HG03354 (cell line): Measurements from ENCODE around the gene RNPEP.
"Not testable (repeated sequence)": the region's sequence is repeated elsewhere in the genome, so short reads cannot be mapped to it uniquely, and the experiment has no call there.

Experiments
- ATAC-seq: cut with Tn5 transposase; IDR thresholded peaks from one replicate; pipeline ENCODE4 v1.9.1; 2021; ENCODE audit warnings: mild to moderate bottlenecking; ENCODE audit not compliant: unreplicated experiment, poor library complexity, severe bottlenecking

RNPEP gene

GRCh38 chr1:202007805-202008489, 25.5 kb downstream of the RNPEP start:
- ATAC-seq = no peak

GRCh38 chr1:202009326-202010179, 27.1 kb downstream of the RNPEP start:
- ATAC-seq = peak; percentile 51

- ATAC-seq = peak; percentile 84
Measured at GRCh38 chr1:202010180-202011015, 27.9 kb downstream of the RNPEP start, which contains the start of gene ELF3. TSS of gene ELF3 (plus strand) at chr1:202010587. CDS start at chr1:202011137, 550 bp downstream.

GRCh38 chr1:202011994-202012393, 29.5 kb downstream of the RNPEP start:
- no peak for ATAC-seq

GRCh38 chr1:202012544-202013478, 30.4 kb downstream of the RNPEP start:
- no peak for ATAC-seq

- ATAC-seq = no peak
Measured at GRCh38 chr1:202013603-202014002, 31.2 kb downstream of the RNPEP start.

- ATAC-seq = no peak
Measured at GRCh38 chr1:202014060-202014459, 31.6 kb downstream of the RNPEP start.

GRCh38 chr1:202014915-202015661, 32.6 kb downstream of the RNPEP start:
- ATAC-seq = no peak

- no peak for ATAC-seq
Measured at GRCh38 chr1:202015662-202015937, 33.2 kb downstream of the RNPEP start.

- no peak for ATAC-seq
Measured at GRCh38 chr1:202016022-202016810, 33.8 kb downstream of the RNPEP start.

GRCh38 chr1:202016811-202017748, 34.6 kb downstream of the RNPEP start:
- ATAC-seq = no peak

GRCh38 chr1:202017749-202018467, 35.5 kb downstream of the RNPEP start:
- ATAC-seq = no peak

- no peak for ATAC-seq
Measured at GRCh38 chr1:202018468-202019234, 36.2 kb downstream of the RNPEP start.

GRCh38 chr1:202019235-202019558, 36.7 kb downstream of the RNPEP start:
- ATAC-seq = not testable (repeated sequence)

- no peak for ATAC-seq
Measured at GRCh38 chr1:202023001-202023433, 40.6 kb downstream of the RNPEP start.
